ENCODE results near the gene DNAJC2.

GRCh38 chr7:103316380-103316941 is 28.1 kb downstream of the DNAJC2 start:
- TF ChIP-seq CTCF (conservative IDR thresholded peaks at IDR 0.05 in 1 of 2, IDR thresholded peaks at IDR 0.05 in 1 of 2; ENCODE audit: low read depth in 1 of 2, low read length in 2 of 2) (no peak), EZH2 (IDR thresholded peaks at IDR 0.05; ENCODE audit: low read length, missing control alignments) (no peak)

Data from fibroblast of lung (primary cell).